Measurements from ENCODE around the gene TPRN. TPM values are rescaled to one million over a fixed set of nuclear protein-coding genes. Genes with fewer than 3 reads are reported as not detected.

The TPRN gene
- polyA plus RNA-seq, 1 of the 3 experiments (the other 2 are of a cell fraction): 5.2 TPM

GRCh38 chr9:137219757-137220316, 19.3 kb upstream of the TPRN start:
- Histone ChIP-seq H3K79me2 (ENCODE audit: insufficient read depth) (no peaks in the 10 kb centered on the region), H4K20me1 (ENCODE audit: insufficient read depth) (no peaks in the 10 kb centered on the region), H2AFZ (ENCODE audit: low read depth) (no peak overlapping the region), H3F3A (replicated peaks; ENCODE audit: insufficient read depth) (no peaks in the 10 kb centered on the region), H3K4me2 (no peak overlapping the region), H3K9ac (no peak overlapping the region), H3K36me3 (replicated peaks in 1 of 2; ENCODE audit: control insufficient read depth in 1 of 2, insufficient read depth in 2 of 2, low read length in 1 of 2) (peaks cover 0 to 6% of the 10 kb centered on the region in 2 experiments), H3K9me2 (no peaks in the 10 kb centered on the region), H3K27ac (ENCODE audit: low read depth in 2 of 2, low read length in 1 of 2) (no peak overlapping the region), H3K4me3 (ENCODE audit: low read depth in 2 of 2, low read length in 1 of 2) (no peak overlapping the region), H3K27me3 (ENCODE audit: insufficient read depth) (no peaks in the 10 kb centered on the region), H3K9me3 (no peaks in the 10 kb centered on the region), H3K4me1 (ENCODE audit: control insufficient read depth in 1 of 2, insufficient read depth in 2 of 2, low read depth in 1 of 2, low read length in 1 of 2) (peaks cover 5 to 12% of the 10 kb centered on the region in 2 experiments; a peak in 1 of 4 replicates)
- ChIA-PET POLR2A (interaction anchor here (1.1 to 1.9 kb wide), 2 partner anchors 12 to 19 kb away, joined by 3 to 4 read pairs; no protein-coding TSS in a partner anchor), CTCF (interaction anchor here (0.9 to 1.1 kb wide), 2 partner anchors 17 kb away, joined by 3 to 6 read pairs; no protein-coding TSS in a partner anchor)
- no peak for TF ChIP-seq ELF1 (IDR thresholded peaks at IDR 0.05)
- no peak for TF ChIP-seq YY1 (IDR thresholded peaks at IDR 0.05; ENCODE audit: low read depth)
- TF ChIP-seq NFIC (IDR thresholded peaks at IDR 0.05; ENCODE audit: borderline replicate concordance): no peak
- 96% methylated on average over 9 of the region's 10 CpGs for WGBS (ENCODE audit: low lambda C conversion rate)
- DNase-seq: no peak

DNA sequence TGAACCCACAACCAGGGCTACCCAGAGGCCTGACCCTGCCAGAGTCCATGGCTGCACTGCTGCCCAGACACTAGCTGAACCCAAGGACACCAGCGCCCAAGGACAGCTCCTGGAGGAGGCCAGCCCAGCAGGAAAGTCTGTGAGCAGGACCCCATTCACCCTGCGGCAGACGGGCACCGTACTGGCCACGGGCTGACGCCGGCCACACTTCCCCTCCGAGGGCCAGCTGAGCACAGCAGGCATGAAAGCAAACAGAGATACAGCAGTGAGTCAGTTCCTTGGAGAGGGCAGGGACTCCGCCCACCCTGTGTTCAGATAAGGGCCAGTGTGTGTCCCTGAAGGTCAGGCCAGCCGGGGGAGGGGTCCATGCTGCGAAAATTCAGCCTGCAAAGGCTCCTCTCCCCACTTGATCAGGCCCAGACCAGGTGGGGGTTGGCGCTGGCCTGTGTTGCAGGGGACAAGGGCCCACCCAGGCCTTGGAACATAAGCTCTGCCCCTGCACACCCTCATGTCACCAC, 18.3 kb upstream of the TPRN start:
- POLR2A ChIA-PET: interaction anchor here (0.8 to 1.9 kb wide), 2 partner anchors 9 to 11 kb away, joined by 3 to 4 read pairs; no protein-coding TSS in a partner anchor
- Histone ChIP-seq H3K4me3 (ENCODE audit: low read depth in 2 of 2, low read length in 1 of 2) (no peak overlapping the region), H3K79me2 (ENCODE audit: insufficient read depth) (no peaks in the 10 kb centered on the region), H2AFZ (ENCODE audit: low read depth) (no peak overlapping the region), H3K27me3 (ENCODE audit: insufficient read depth) (no peaks in the 10 kb centered on the region), H4K20me1 (ENCODE audit: insufficient read depth) (no peaks in the 10 kb centered on the region), H3K9ac (no peak overlapping the region), H3K27ac (ENCODE audit: low read depth in 2 of 2, low read length in 1 of 2) (no peak overlapping the region; a peak in 1 of 4 replicates), H3K36me3 (replicated peaks in 1 of 2; ENCODE audit: control insufficient read depth in 1 of 2, insufficient read depth in 2 of 2, low read length in 1 of 2) (peaks cover 0 to 11% of the 10 kb centered on the region in 2 experiments), H3K4me1 (ENCODE audit: control insufficient read depth in 1 of 2, insufficient read depth in 2 of 2, low read depth in 1 of 2, low read length in 1 of 2) (peaks cover 5 to 6% of the 10 kb centered on the region in 2 experiments; a peak in 1 of 4 replicates), H3F3A (replicated peaks; ENCODE audit: insufficient read depth) (no peaks in the 10 kb centered on the region), H3K4me2 (0 out of 2 replicates have a peak overlapping the region, but pooled peaks have one; percentile 24), H3K9me3 (no peaks in the 10 kb centered on the region), H3K9me2 (no peaks in the 10 kb centered on the region)
- 60% methylated on average over 3 of the region's 12 CpGs for WGBS (ENCODE audit: low lambda C conversion rate)
- CTCF ChIA-PET: interaction anchor here (0.9 to 1.1 kb wide), 4 partner anchors 9 to 491 kb away, joined by 3 to 6 read pairs (median 4); partner anchors contain the start of gene RNF224
- TF ChIP-seq MEF2A (IDR thresholded peaks at IDR 0.05; ENCODE audit: borderline replicate concordance, low read depth) (no peak), RCOR1 (IDR thresholded peaks at IDR 0.05; ENCODE audit: low read length) (no peak), POLR2AphosphoS5 (IDR thresholded peaks at IDR 0.05; ENCODE audit: low read depth, low read length) (peak; percentile 32; the same call in 1 of the 2 replicates), GABPA (IDR thresholded peaks at IDR 0.05; ENCODE audit: low read depth) (no peak)
- no peak for DNase-seq

DNA sequence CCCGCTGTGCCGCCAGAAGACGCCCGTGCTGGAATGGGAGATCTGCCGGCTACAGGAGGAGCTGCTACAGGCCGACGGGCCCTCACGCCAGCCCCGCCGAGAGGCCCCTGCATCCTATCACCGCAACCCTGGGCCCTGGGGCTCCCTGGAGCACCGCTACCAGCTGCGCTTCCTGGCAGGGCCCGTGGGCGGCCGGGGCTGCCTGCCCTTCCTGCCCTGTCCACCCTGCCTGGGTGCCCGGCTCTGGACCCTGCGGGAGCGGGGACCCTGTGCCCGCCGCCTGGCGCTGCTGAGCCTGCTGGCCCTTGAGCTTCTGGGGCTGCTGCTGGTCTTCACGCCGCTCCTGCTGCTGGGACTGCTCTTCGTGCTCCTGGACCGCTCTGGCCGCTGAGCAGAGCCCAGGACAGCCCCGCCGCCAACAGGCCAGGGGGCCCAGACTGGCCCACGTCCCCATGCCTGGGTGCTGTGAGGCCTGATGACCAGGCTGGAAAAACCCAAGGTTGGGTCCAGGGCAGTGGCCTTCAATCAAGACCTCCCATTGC, 17.7 kb upstream of the TPRN start:
- Histone ChIP-seq H3K4me2 (no peak overlapping the region), H3K4me3 (ENCODE audit: low read depth in 2 of 2, low read length in 1 of 2) (no peak overlapping the region), H3K9me3 (no peaks in the 10 kb centered on the region), H3K27ac (ENCODE audit: low read depth in 2 of 2, low read length in 1 of 2) (no peak overlapping the region), H4K20me1 (ENCODE audit: insufficient read depth) (no peaks in the 10 kb centered on the region), H3K79me2 (ENCODE audit: insufficient read depth) (no peaks in the 10 kb centered on the region), H3K27me3 (ENCODE audit: insufficient read depth) (no peaks in the 10 kb centered on the region), H3K36me3 (replicated peaks in 1 of 2; ENCODE audit: control insufficient read depth in 1 of 2, insufficient read depth in 2 of 2, low read length in 1 of 2) (peaks cover 0 to 14% of the 10 kb centered on the region in 2 experiments), H3K4me1 (ENCODE audit: control insufficient read depth in 1 of 2, insufficient read depth in 2 of 2, low read depth in 1 of 2, low read length in 1 of 2) (peaks cover 5 to 6% of the 10 kb centered on the region in 2 experiments; a peak in 1 of 4 replicates), H3K9ac (no peak overlapping the region), H3F3A (replicated peaks; ENCODE audit: insufficient read depth) (no peaks in the 10 kb centered on the region), H3K9me2 (no peaks in the 10 kb centered on the region), H2AFZ (ENCODE audit: low read depth) (no peak overlapping the region)
- 98% methylated on average over 8 of the region's 30 CpGs for WGBS (ENCODE audit: low lambda C conversion rate)
- ChIA-PET CTCF (interaction anchor here (0.9 to 1.1 kb wide), 4 partner anchors 9 to 491 kb away, joined by 3 to 6 read pairs (median 4); partner anchors contain the start of gene RNF224), POLR2A (interaction anchor here (0.8 to 1.9 kb wide), 2 partner anchors 8 to 10 kb away, joined by 3 to 4 read pairs; no protein-coding TSS in a partner anchor)
- no peak for DNase-seq
- TF ChIP-seq TAF1 (IDR thresholded peaks at IDR 0.05; ENCODE audit: borderline replicate concordance, low read depth, low read length): no peak
- no peak for TF ChIP-seq YY1 (IDR thresholded peaks at IDR 0.05; ENCODE audit: low read depth)
- no peak for TF ChIP-seq SMC3 (IDR thresholded peaks at IDR 0.05; ENCODE audit: low read depth, low read length)
- no peak for TF ChIP-seq SIN3A (IDR thresholded peaks at IDR 0.05; ENCODE audit: borderline replicate concordance, low read depth, low read length)
- TF ChIP-seq JUND (IDR thresholded peaks at IDR 0.05): no peak
- TF ChIP-seq PBX3 (IDR thresholded peaks at IDR 0.05): no peak
- no peak for TF ChIP-seq TEAD4 (IDR thresholded peaks at IDR 0.05; ENCODE audit: borderline replicate concordance, insufficient read depth)
- no peak for TF ChIP-seq RAD21 (IDR thresholded peaks at IDR 0.05; ENCODE audit: low read length)
- no peak for TF ChIP-seq RXRA (IDR thresholded peaks at IDR 0.05; ENCODE audit: borderline replicate concordance, low read depth)
- TF ChIP-seq MAX (IDR thresholded peaks at IDR 0.05; ENCODE audit: low read depth): no peak
- no peak for TF ChIP-seq RCOR1 (IDR thresholded peaks at IDR 0.05; ENCODE audit: low read length)
- no peak for TF ChIP-seq GATA2 (CRISPR knock-in tag; IDR thresholded peaks at IDR 0.05)
- TF ChIP-seq EZH2phosphoT487 (IDR thresholded peaks at IDR 0.05; ENCODE audit: borderline replicate concordance, low read depth): no peak
- no peak for TF ChIP-seq RFX5 (IDR thresholded peaks at IDR 0.05; ENCODE audit: low read length)
